HG03469 (cell line): ENCODE results near the gene ATOH1.
A peak's percentile ranks its signal among the peaks of the same experiment; 100 is the strongest.

Source experiments
- ATAC-seq: cut with Tn5 transposase; IDR thresholded peaks from one replicate; pipeline ENCODE4 v1.9.1; 2021; ENCODE audit warnings: mild to moderate bottlenecking, moderate library complexity, moderate number of reproducible peaks; ENCODE audit not compliant: unreplicated experiment

The ATOH1 gene

DNA sequence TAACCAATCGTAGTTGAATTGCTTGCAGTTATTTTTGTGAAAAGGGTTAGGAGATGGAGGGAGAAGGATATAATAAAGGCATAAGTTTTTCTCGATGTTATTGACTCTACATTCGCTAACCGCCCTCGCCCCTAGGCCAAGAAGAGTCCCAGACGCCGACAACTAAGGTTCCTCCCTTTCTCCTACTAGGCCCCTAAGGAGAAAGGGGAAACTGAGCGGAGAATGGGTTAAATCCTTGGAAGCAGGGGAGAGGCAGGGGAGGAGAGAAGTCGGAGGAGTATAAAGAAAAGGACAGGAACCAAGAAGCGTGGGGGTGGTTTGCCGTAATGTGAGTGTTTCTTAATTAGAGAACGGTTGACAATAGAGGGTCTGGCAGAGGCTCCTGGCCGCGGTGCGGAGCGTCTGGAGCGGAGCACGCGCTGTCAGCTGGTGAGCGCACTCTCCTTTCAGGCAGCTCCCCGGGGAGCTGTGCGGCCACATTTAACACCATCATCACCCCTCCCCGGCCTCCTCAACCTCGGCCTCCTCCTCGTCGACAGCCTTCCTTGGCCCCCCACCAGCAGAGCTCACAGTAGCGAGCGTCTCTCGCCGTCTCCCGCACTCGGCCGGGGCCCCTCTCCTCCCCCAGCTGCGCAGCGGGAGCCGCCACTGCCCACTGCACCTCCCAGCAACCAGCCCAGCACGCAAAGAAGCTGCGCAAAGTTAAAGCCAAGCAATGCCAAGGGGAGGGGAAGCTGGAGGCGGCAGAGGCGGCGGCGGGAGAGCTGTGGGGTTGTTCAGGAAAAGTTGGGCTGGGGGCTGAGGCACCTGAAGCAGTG is 5.9 kb downstream of the ATOH1 start:
- no peak for ATAC-seq

- ATAC-seq: no peak
These were observed 7.4 kb downstream of the ATOH1 start for GRCh38 chr4:93835929-93836328.

- no peak for ATAC-seq
These were observed 11.2 kb downstream of the ATOH1 start for GRCh38 chr4:93839704-93840103.

GRCh38 chr4:93841803-93842345 is 13.3 kb downstream of the ATOH1 start:
- ATAC-seq: no peak

GRCh38 chr4:93842601-93843252 is 14.2 kb downstream of the ATOH1 start:
- peak; percentile 47 for ATAC-seq

DNA sequence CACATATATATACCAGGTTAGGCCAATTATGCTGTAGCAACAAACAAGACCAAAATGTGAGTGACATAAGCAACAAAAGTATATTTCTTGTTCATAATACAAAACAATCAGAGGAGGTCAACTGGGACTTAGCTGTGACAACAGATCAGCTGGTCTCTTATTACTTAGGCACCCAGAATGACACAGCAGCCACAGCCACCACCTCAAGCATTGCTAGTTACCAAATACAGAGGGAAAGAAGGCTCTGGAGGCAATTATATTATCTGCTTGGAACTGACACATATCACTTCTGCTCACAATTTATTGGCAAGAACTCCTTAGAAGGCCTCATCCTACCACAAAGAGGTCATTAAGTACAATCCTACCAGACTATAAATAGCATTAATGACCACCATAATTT is 15.2 kb downstream of the ATOH1 start:
- ATAC-seq: no peak

DNA sequence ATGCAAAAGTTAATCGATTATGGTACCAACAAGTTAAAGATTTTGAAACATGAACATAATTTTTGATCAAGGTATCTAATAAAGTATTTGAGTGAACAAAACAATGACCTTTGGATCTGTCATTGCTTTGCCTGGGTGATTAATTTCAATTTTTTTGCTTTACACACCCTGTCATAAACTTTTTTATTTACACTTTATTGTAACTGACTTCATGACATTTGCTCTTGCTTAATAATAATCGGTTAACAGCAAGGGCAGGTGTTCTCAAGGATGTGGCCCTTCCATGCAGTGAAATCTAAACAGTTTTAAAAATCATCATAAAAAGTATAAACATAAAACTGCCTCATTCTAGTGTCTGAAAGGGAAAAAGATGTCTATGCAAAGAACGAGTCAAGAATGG is 24.1 kb downstream of the ATOH1 start:
- ATAC-seq: no peak

DNA sequence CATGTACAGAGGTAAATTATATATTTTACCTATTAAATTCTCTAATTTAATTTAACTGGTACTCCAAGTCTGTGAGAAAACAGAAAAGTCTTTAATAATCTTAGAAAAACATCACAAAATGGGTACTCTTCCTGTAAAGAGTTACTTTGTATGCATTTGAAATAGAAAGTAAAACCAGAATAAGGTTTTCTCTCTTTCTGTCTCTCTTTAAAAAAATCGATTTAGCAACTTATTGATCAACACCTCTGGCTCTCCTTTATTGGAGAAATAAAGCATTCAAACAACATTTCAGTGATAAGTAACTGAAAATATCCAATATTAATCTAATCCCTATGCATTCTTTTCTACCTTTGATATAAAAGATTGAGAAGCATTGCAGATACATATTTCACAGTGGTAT is 27.4 kb downstream of the ATOH1 start:
- no peak for ATAC-seq

DNA sequence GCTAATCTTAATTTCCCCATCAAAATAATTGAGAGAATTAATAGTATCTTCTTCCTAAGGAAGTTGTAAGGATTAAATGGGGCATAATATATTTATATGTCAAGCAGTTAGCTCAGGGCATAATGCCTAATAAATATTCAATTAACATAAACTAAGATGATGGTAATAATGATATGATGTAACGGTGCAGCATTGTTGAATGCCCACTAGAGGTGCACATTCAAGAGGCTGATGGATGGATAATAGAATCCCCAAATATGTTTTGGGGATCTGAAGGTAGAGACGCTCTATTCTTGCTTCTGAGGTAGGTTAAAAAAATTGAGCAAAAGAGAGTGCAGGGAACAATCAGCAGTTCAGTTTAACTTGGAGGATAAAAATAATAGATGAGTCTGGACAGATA is 37.1 kb downstream of the ATOH1 start:
- no peak for ATAC-seq

DNA sequence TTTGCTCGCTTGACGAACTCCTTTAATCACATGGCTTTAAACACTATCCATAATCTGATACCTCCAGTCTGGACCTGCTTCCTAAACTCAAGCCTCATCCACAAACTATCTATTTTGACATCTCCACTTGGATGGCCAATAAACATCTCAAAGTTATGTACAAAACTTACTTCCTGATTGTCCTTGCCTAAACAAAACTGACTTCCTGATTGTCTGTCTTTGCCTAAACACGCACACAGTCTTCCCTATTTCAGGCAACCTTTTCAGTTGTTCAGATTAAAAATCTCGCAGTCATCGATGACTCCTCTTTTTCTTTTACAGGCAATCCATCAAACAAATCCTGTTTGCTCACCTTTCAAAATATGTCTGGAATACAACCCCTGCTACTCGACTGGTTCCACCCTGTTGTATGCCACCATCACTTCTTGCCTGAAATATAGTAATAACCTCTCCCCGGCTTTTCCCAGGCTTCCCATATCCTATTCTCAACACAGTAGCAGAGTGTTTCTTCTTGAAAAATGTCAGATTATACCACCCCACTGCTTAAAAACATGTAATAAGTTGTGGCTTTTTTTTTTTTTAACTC is 39.0 kb downstream of the ATOH1 start:
- ATAC-seq: no peak

- no peak for ATAC-seq
These were observed 42.4 kb downstream of the ATOH1 start for GRCh38 chr4:93870876-93871458.

DNA sequence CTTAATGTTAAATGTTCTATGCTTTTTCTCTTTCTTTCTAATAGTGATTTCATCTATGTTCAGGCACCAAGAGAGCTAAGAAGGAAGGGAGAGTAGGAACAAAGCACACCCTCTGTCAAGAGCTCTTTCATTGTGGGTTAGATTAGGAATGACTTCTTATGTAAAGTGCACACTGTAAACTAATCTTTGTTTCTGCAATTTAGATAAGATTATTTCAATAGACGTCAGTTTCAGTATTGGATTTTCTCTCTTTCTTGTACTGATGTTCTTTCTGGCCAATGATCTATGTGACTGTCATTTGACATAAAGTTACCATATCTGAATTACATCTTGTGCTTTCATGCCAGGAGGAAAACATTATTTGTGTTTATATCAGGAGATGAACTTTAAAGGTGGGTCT is 48.2 kb downstream of the ATOH1 start:
- ATAC-seq: no peak

GRCh38 chr4:93878566-93878965 is 50.0 kb downstream of the ATOH1 start:
- no peak for ATAC-seq

DNA sequence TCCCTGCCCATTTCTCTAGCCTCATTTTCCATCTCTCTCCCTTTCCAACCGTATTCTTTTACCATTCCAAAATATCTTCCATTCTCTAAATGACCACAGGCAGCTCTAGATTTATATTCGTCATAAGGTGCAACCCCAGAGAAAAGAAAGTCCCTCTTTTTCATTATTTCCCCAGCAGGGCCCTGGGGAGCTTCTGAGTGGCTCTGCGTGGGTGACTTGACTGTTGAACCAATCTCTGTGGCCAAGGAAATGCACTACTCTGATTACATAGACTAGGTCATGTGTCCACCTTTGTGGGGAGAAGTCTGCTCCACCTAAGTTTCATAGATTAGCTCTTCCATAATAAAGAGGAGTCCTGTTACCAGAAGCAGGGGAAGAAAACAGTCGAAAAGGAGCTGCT is 51.4 kb downstream of the ATOH1 start:
- ATAC-seq: peak; percentile 83
